HepG2 (cell line): ENCODE results near the gene ADAMTS4. TPM values are rescaled to one million over a fixed set of nuclear protein-coding genes. Genes with fewer than 3 reads are reported as not detected.

Experiments
- BHLHE40 ChIP-seq: IDR thresholded peaks from 2 replicates; pipeline ENCODE4 v1.6.1; 2011; ENCODE audit warnings: low read length, improper control_type of control experiment
- BRD4 ChIP-seq: sonication (generic); formaldehyde crosslinking; IDR thresholded peaks from 2 replicates; pipeline ENCODE4 v1.4.0; 2020; ENCODE audit warnings: missing genetic modification reagents
- CENPBD1 ChIP-seq: sonication (generic); formaldehyde crosslinking; IDR thresholded peaks from 2 replicates; pipeline ENCODE4 v1.8.0; 2022; ENCODE audit warnings: missing genetic modification reagents, low read depth, mild to moderate bottlenecking, borderline replicate concordance
- FOXK1 ChIP-seq: sonication (generic); formaldehyde crosslinking; IDR thresholded peaks from 2 replicates; pipeline ENCODE4 v1.4.0; 2020; ENCODE audit warnings: low read depth, missing genetic modification reagents, borderline replicate concordance
- GPN1 ChIP-seq: sonication (generic); formaldehyde crosslinking; IDR thresholded peaks from 2 replicates; pipeline ENCODE4 v1.5.1; 2020; ENCODE audit warnings: missing genetic modification reagents, borderline replicate concordance
- HOXA7 ChIP-seq: sonication (generic); formaldehyde crosslinking; IDR thresholded peaks from 2 replicates; pipeline ENCODE4 v1.8.1; 2022; ENCODE audit warnings: mild to moderate bottlenecking, missing genetic modification reagents, moderate library complexity
- IKZF1 ChIP-seq: fragments of 450-650 bp; IDR thresholded peaks from 2 replicates; pipeline ENCODE4 v1.7.1; 2016
- LBX2 ChIP-seq: sonication (generic); formaldehyde crosslinking; IDR thresholded peaks from 2 replicates; pipeline ENCODE4 v1.5.0; 2020; ENCODE audit warnings: missing genetic modification reagents, mild to moderate bottlenecking, borderline replicate concordance
- MATR3 ChIP-seq: sonication (generic); formaldehyde crosslinking; IDR thresholded peaks from 2 replicates; pipeline ENCODE4 v1.4.0; 2020; ENCODE audit warnings: missing genetic modification reagents
- MAZ ChIP-seq, 2 experiments: sonication (generic) in 1 of 2; formaldehyde crosslinking in 1 of 2; IDR thresholded peaks; 2 replicates each; pipeline versions ENCODE4 v1.5.0 to v1.6.1; 2012 to 2020; ENCODE audit warnings: low read depth in 2 of 2, mild to moderate bottlenecking in 2 of 2, borderline replicate concordance in 1 of 2, improper control_type of control experiment in 1 of 2, low read length in 1 of 2, missing genetic modification reagents in 1 of 2, moderate library complexity in 1 of 2
- NFKBIZ ChIP-seq: IDR thresholded peaks from 2 replicates; pipeline ENCODE4 v1.6.1; 2018; ENCODE audit warnings: missing genetic modification reagents, missing compliant biosample characterization
- RARA ChIP-seq: IDR thresholded peaks from 2 replicates; pipeline ENCODE4 v1.6.1; 2016; ENCODE audit warnings: missing genetic modification reagents, missing compliant biosample characterization
- SAP130 ChIP-seq: IDR thresholded peaks from 2 replicates; pipeline ENCODE4 v1.6.1; 2016; ENCODE audit warnings: low read depth
- SP140L ChIP-seq: sonication (generic); formaldehyde crosslinking; IDR thresholded peaks from 2 replicates; pipeline ENCODE4 v1.4.0; 2020; ENCODE audit warnings: missing genetic modification reagents, borderline replicate concordance
- TIGD3 ChIP-seq: sonication (generic); formaldehyde crosslinking; IDR thresholded peaks from 2 replicates; pipeline ENCODE4 v1.5.1; 2020; ENCODE audit warnings: mild to moderate bottlenecking, missing genetic modification reagents, borderline replicate concordance
- ZFP1 ChIP-seq: IDR thresholded peaks from 2 replicates; pipeline ENCODE4 v1.6.1; 2016
- ZNF207 ChIP-seq: fragments of 450-650 bp; IDR thresholded peaks from 2 replicates; pipeline ENCODE4 v1.6.1; 2016; ENCODE audit warnings: antibody characterized with exemption, borderline replicate concordance
- ZNF317 ChIP-seq: sonication (generic); formaldehyde crosslinking; IDR thresholded peaks from 2 replicates; pipeline ENCODE4 v1.5.0; 2020; ENCODE audit warnings: mild to moderate bottlenecking, missing genetic modification reagents
- ZNF501 ChIP-seq: sonication (generic); formaldehyde crosslinking; IDR thresholded peaks from 2 replicates; pipeline ENCODE4 v1.5.1; 2020; ENCODE audit warnings: mild to moderate bottlenecking, moderate library complexity, missing genetic modification reagents
- ZNF670 ChIP-seq: sonication (generic); formaldehyde crosslinking; IDR thresholded peaks from 2 replicates; pipeline ENCODE4 v1.8.0; 2022; ENCODE audit warnings: mild to moderate bottlenecking, missing genetic modification reagents, borderline replicate concordance
- ZSCAN9 ChIP-seq: IDR thresholded peaks from 2 replicates; pipeline ENCODE4 v1.6.1; 2016; ENCODE audit warnings: borderline replicate concordance
- polyA plus RNA-seq, 8 experiments: library from polyadenylated mRNA; depleted of rRNA in 3 of 8; stranded (reverse) in 7 of 8; unstranded in 1 of 8; fragments of >200 nt; fragmentation: Illumina TruSeq in 4 of 8; extraction: Trizol in 4 of 8; gene quantifications; 2 replicates each; pipeline versions ENCODE4 v1.2.1 to v1.2.3, GENCODE V29; 2011 to 2016; ENCODE audit warnings: low read depth in 4 of 8, missing spikeins in 1 of 8, mixed read lengths in 1 of 8; ENCODE audit not compliant: insufficient read depth in 1 of 8
- total RNA-seq, 5 experiments: library from RNA; depleted of rRNA; stranded (reverse); fragments of >200 nt; fragmentation: Illumina TruSeq; extraction: Trizol; gene quantifications; 2 replicates each; pipeline ENCODE4 v1.2.3, GENCODE V29; 2016; ENCODE audit warnings: low read depth in 1 of 5
- TF ChIP-seq, protein P1 (sequence below): sonication (generic); formaldehyde crosslinking; IDR thresholded peaks from 2 replicates; pipeline ENCODE4 v1.4.0; 2020; ENCODE audit warnings: missing genetic modification reagents
- TF ChIP-seq, protein P2 (sequence below): sonication (generic); formaldehyde crosslinking; IDR thresholded peaks from 2 replicates; pipeline ENCODE4 v1.8.0; 2022; ENCODE audit warnings: missing genetic modification reagents, mild to moderate bottlenecking, borderline replicate concordance
- TF ChIP-seq, protein P3 (sequence below): sonication (generic); formaldehyde crosslinking; IDR thresholded peaks from 2 replicates; pipeline ENCODE4 v1.4.0; 2020; ENCODE audit warnings: mild to moderate bottlenecking, missing genetic modification reagents

The ADAMTS4 gene
- total and polyA plus RNA-seq, 2 of the 13 experiments (the other 11 are each of a cell fraction or from before 2014, with no cell fraction given), result 0.51 to 1.7 TPM

- no peak for TF ChIP-seq ZNF207
- no peak for TF ChIP-seq ZFP1 (CRISPR knock-in tag)
- TF ChIP-seq, protein P1, sequence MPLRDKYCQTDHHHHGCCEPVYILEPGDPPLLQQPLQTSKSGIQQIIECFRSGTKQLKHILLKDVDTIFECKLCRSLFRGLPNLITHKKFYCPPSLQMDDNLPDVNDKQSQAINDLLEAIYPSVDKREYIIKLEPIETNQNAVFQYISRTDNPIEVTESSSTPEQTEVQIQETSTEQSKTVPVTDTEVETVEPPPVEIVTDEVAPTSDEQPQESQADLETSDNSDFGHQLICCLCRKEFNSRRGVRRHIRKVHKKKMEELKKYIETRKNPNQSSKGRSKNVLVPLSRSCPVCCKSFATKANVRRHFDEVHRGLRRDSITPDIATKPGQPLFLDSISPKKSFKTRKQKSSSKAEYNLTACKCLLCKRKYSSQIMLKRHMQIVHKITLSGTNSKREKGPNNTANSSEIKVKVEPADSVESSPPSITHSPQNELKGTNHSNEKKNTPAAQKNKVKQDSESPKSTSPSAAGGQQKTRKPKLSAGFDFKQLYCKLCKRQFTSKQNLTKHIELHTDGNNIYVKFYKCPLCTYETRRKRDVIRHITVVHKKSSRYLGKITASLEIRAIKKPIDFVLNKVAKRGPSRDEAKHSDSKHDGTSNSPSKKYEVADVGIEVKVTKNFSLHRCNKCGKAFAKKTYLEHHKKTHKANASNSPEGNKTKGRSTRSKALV (CRISPR knock-in tag), result no peak
- no peak for TF ChIP-seq SP140L (CRISPR knock-in tag)
- TF ChIP-seq MAZ (IDR thresholded peaks at IDR 0.05; ENCODE audit: borderline replicate concordance, low read depth, low read length), result no peak
- TF ChIP-seq MAZ (CRISPR knock-in tag; IDR thresholded peaks at IDR 0.05; ENCODE audit: low read depth), result no peak
- no peak for TF ChIP-seq ZNF670 (CRISPR knock-in tag)
- TF ChIP-seq TIGD3 (CRISPR knock-in tag), result no peak
- TF ChIP-seq RARA (CRISPR knock-in tag), result no peak
- no peak; the same call in 1 of the 2 replicates for TF ChIP-seq ZNF501 (CRISPR knock-in tag)
- no peak for TF ChIP-seq GPN1
- no peak for TF ChIP-seq IKZF1
- TF ChIP-seq MATR3, result no peak
- TF ChIP-seq BRD4 (CRISPR knock-in tag), result no peak
- TF ChIP-seq HOXA7 (CRISPR knock-in tag), result no peak
- TF ChIP-seq SAP130, result peak; percentile 25; the same call in 1 of the 2 replicates
- TF ChIP-seq, protein P2, sequence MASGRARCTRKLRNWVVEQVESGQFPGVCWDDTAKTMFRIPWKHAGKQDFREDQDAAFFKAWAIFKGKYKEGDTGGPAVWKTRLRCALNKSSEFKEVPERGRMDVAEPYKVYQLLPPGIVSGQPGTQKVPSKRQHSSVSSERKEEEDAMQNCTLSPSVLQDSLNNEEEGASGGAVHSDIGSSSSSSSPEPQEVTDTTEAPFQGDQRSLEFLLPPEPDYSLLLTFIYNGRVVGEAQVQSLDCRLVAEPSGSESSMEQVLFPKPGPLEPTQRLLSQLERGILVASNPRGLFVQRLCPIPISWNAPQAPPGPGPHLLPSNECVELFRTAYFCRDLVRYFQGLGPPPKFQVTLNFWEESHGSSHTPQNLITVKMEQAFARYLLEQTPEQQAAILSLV (CRISPR knock-in tag), result no peak
- TF ChIP-seq NFKBIZ (CRISPR knock-in tag), result no peak
- TF ChIP-seq BHLHE40, result no peak
- TF ChIP-seq ZNF317 (CRISPR knock-in tag), result no peak
- no peak for TF ChIP-seq ZSCAN9 (CRISPR knock-in tag)
- TF ChIP-seq CENPBD1 (CRISPR knock-in tag), result no peak
- no peak for TF ChIP-seq LBX2 (CRISPR knock-in tag)
- TF ChIP-seq, protein P3, sequence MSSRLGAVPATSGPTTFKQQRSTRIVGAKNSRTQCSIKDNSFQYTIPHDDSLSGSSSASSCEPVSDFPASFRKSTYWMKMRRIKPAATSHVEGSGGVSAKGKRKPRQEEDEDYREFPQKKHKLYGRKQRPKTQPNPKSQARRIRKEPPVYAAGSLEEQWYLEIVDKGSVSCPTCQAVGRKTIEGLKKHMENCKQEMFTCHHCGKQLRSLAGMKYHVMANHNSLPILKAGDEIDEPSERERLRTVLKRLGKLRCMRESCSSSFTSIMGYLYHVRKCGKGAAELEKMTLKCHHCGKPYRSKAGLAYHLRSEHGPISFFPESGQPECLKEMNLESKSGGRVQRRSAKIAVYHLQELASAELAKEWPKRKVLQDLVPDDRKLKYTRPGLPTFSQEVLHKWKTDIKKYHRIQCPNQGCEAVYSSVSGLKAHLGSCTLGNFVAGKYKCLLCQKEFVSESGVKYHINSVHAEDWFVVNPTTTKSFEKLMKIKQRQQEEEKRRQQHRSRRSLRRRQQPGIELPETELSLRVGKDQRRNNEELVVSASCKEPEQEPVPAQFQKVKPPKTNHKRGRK (CRISPR knock-in tag), result no peak
- 0 out of 2 replicates have a peak, but pooled peaks have one; percentile 9 for TF ChIP-seq FOXK1 (CRISPR knock-in tag)
Observed at GRCh38 chr1:161198194-161198896, 509 bp downstream of the ADAMTS4 start (continued).
